OCI-LY1 (cell line): ENCODE data around the gene CELF2.

Experiments
- H2AFZ ChIP-seq: fragments of 200-600 bp; sonication (generic), shearing (Covaris generic); 2 replicates; pipeline ENCODE4 v1.6.0; 2014; ENCODE audit warnings: antibody characterized with exemption, mild to moderate bottlenecking, low read length
- H3F3A ChIP-seq: fragments of 200-600 bp; sonication (generic), shearing (Covaris generic); 2 replicates; pipeline ENCODE4 v1.6.0; 2014; ENCODE audit warnings: mild to moderate bottlenecking, antibody characterized with exemption, low read length, moderate library complexity; ENCODE audit not compliant: insufficient read depth
- H3K27ac ChIP-seq: fragments of 200-600 bp; sonication (generic); 2 replicates; pipeline ENCODE4 v1.5.1; 2014; ENCODE audit warnings: low read length, mixed run types, mild to moderate bottlenecking, low read depth; ENCODE audit not compliant: poor library complexity, severe bottlenecking
- H3K27me3 ChIP-seq: fragments of 200-600 bp; sonication (generic); 2 replicates; pipeline ENCODE4 v1.6.0; 2014; ENCODE audit warnings: antibody characterized with exemption, mild to moderate bottlenecking, low read length, moderate library complexity; ENCODE audit not compliant: insufficient read depth
- H3K36me3 ChIP-seq: fragments of 200-600 bp; sonication (generic); 2 replicates; pipeline ENCODE4 v1.6.1; 2014; ENCODE audit warnings: mild to moderate bottlenecking, antibody characterized with exemption, low read length, moderate library complexity, mixed read lengths; ENCODE audit not compliant: insufficient read depth
- H3K4me1 ChIP-seq: fragments of 200-600 bp; sonication (generic); 2 replicates; pipeline ENCODE4 v1.5.1; 2014; ENCODE audit warnings: mild to moderate bottlenecking, low read length, moderate library complexity; ENCODE audit not compliant: insufficient read depth, severe bottlenecking
- H3K4me2 ChIP-seq: fragments of 200-600 bp; sonication (generic), shearing (Covaris generic); 2 replicates; pipeline ENCODE4 v1.6.1; 2014; ENCODE audit warnings: low read length
- H3K4me3 ChIP-seq: fragments of 200-600 bp; sonication (generic); 2 replicates; pipeline ENCODE4 v1.5.1; 2014; ENCODE audit warnings: low read length, low read depth, mild to moderate bottlenecking, mixed read lengths; ENCODE audit not compliant: poor library complexity, severe bottlenecking
- H3K79me2 ChIP-seq: fragments of 200-600 bp; shearing (Covaris generic); 2 replicates; pipeline ENCODE4 v1.6.1; 2016; ENCODE audit warnings: mixed run types, low read length, mixed read lengths; ENCODE audit not compliant: insufficient read depth
- H3K9ac ChIP-seq: fragments of 200-600 bp; sonication (generic), shearing (Covaris generic); 2 replicates; pipeline ENCODE4 v1.6.1; 2014; ENCODE audit warnings: mild to moderate bottlenecking, low read length, mixed read lengths
- H3K9me2 ChIP-seq: fragments of 200-600 bp; sonication (generic), shearing (Covaris generic); 2 replicates; pipeline ENCODE4 v1.6.1; 2014; ENCODE audit warnings: low read depth, mild to moderate bottlenecking, low read length, mixed read lengths
- H3K9me3 ChIP-seq: fragments of 200-600 bp; shearing (Covaris generic); 2 replicates; pipeline ENCODE4 v1.6.1; 2014; ENCODE audit warnings: low read length, mixed read lengths
- H4K20me1 ChIP-seq: fragments of 200-600 bp; sonication (generic), shearing (Covaris generic); 2 replicates; pipeline ENCODE4 v1.6.0; 2016; ENCODE audit warnings: mild to moderate bottlenecking, low read length; ENCODE audit not compliant: insufficient read depth
- CTCF ChIP-seq: fragments of 200-600 bp; sonication (generic), shearing (Covaris generic); IDR thresholded peaks from 2 replicates; pipeline ENCODE4 v1.5.1; 2017; ENCODE audit warnings: mild to moderate bottlenecking, antibody characterized with exemption, low read length, moderate library complexity, mixed read lengths
- EZH2 ChIP-seq: fragments of 200-600 bp; sonication (generic), shearing (Covaris generic); IDR thresholded peaks from 2 replicates; pipeline ENCODE4 v1.8.0; 2017; ENCODE audit warnings: borderline replicate concordance, mixed run types, mild to moderate bottlenecking, antibody characterized with exemption, low read length, moderate library complexity, mixed read lengths

The CELF2 gene

GRCh38 chr10:11231285-11231684 lies 213.6 kb downstream of the CELF2 start:
- Histone ChIP-seq H3K27me3 (no peaks in the 10 kb centered on the region), H4K20me1 (no peaks in the 10 kb centered on the region), H3K79me2 (no peaks in the 10 kb centered on the region), H3K4me2 (no peak overlapping the region), H3K4me1 (peaks cover 9% of the 10 kb centered on the region), H3K9me3 (no peaks in the 10 kb centered on the region), H3K9me2 (no peaks in the 10 kb centered on the region), H3K36me3 (no peaks in the 10 kb centered on the region), H2AFZ (no peak overlapping the region), H3K9ac (no peak overlapping the region), H3F3A (no peaks in the 10 kb centered on the region), H3K27ac (no peak overlapping the region), H3K4me3 (no peak overlapping the region)
- TF ChIP-seq CTCF (no peak), EZH2 (no peak)

- no peaks in the 10 kb centered on the region for H3K27me3 ChIP-seq
Measured at GRCh38 chr10:11232222-11232961, 214.7 kb downstream of the CELF2 start.

GRCh38 chr10:11234857-11235531 lies 217.3 kb downstream of the CELF2 start:
- Histone ChIP-seq H3K9me3 (no peaks in the 10 kb centered on the region), H3K27me3 (no peaks in the 10 kb centered on the region), H3K4me3 (no peak overlapping the region), H3K4me1 (no peaks in the 10 kb centered on the region), H3K79me2 (no peaks in the 10 kb centered on the region), H4K20me1 (no peaks in the 10 kb centered on the region), H3F3A (no peaks in the 10 kb centered on the region), H2AFZ (no peak overlapping the region), H3K9ac (no peak overlapping the region), H3K36me3 (no peaks in the 10 kb centered on the region), H3K4me2 (no peak overlapping the region), H3K27ac (no peak overlapping the region), H3K9me2 (no peaks in the 10 kb centered on the region)
- TF ChIP-seq CTCF (no peak), EZH2 (no peak)

More at GRCh38 chr10:11232222-11232961, 214.7 kb downstream of the CELF2 start:
- Histone ChIP-seq H3K36me3 (no peaks in the 10 kb centered on the region), H3K4me3 (no peak overlapping the region), H3K27ac (no peak overlapping the region), H4K20me1 (no peaks in the 10 kb centered on the region), H3K9ac (no peak overlapping the region), H3F3A (no peaks in the 10 kb centered on the region), H3K9me3 (no peaks in the 10 kb centered on the region), H3K79me2 (no peaks in the 10 kb centered on the region), H2AFZ (no peak overlapping the region), H3K9me2 (no peaks in the 10 kb centered on the region), H3K4me1 (peaks cover 2% of the 10 kb centered on the region), H3K4me2 (no peak overlapping the region)
- TF ChIP-seq EZH2, result no peak
- TF ChIP-seq CTCF, result no peak
